GM18861 (cell line): ENCODE data around the gene TLN1.

Source experiments
- ATAC-seq: cut with Tn5 transposase; IDR thresholded peaks from one replicate; pipeline ENCODE4 v1.9.1; 2021; ENCODE audit not compliant: unreplicated experiment

The TLN1 gene

GRCh38 chr9:35650341-35651158 is 81.4 kb downstream of the TLN1 start, which contains the start of gene SIT1:
Gene SIT1 (minus strand): TSS chr9:35650931. CDS start chr9:35650853, 78 bp downstream.
- no peak for ATAC-seq

- no peak for ATAC-seq
These were observed 82.3 kb downstream of the TLN1 start for GRCh38 chr9:35649431-35650340.
